HepG2 (cell line): ENCODE data around the gene XXYLT1. TPM values are rescaled to one million over a fixed set of nuclear protein-coding genes. Genes with fewer than 3 reads are reported as not detected.
A peak's percentile ranks its signal among the peaks of the same experiment; 100 is the strongest.

Experiments
- AGO1 ChIP-seq: fragments of 200-400 bp; formaldehyde crosslinking; IDR thresholded peaks from 2 replicates; pipeline ENCODE4 v1.6.1; 2017; ENCODE audit warnings: mild to moderate bottlenecking, low read depth, low read length, moderate library complexity; ENCODE audit not compliant: poor library complexity, severe bottlenecking
- ATF3 ChIP-seq: sonication (generic); formaldehyde crosslinking; IDR thresholded peaks from 2 replicates; pipeline ENCODE4 v1.4.0; 2020; ENCODE audit warnings: missing genetic modification reagents
- ATRX ChIP-seq: sonication (generic); formaldehyde crosslinking; IDR thresholded peaks from 2 replicates; pipeline ENCODE4 v1.4.0; 2020; ENCODE audit warnings: missing genetic modification reagents, borderline replicate concordance
- BORCS8-MEF2B ChIP-seq: sonication (generic); formaldehyde crosslinking; IDR thresholded peaks from 2 replicates; pipeline ENCODE4 v1.8.0; 2022; ENCODE audit warnings: mild to moderate bottlenecking, missing genetic modification reagents
- CC2D1A ChIP-seq: sonication (generic); formaldehyde crosslinking; IDR thresholded peaks from 2 replicates; pipeline ENCODE4 v1.8.1; 2023; ENCODE audit warnings: mild to moderate bottlenecking, missing genetic modification reagents
- FOXA1 ChIP-seq, 2 experiments: fragments of 450-650 bp in 1 of 2; sonication (generic) in 1 of 2; formaldehyde crosslinking in 1 of 2; IDR thresholded peaks; 2 replicates each; pipeline versions ENCODE4 v1.4.0 to v1.6.1; 2016 to 2020; ENCODE audit warnings: missing genetic modification reagents in 1 of 2
- FOXJ3 ChIP-seq: sonication (generic); formaldehyde crosslinking; IDR thresholded peaks from 2 replicates; pipeline ENCODE4 v1.4.0; 2020; ENCODE audit warnings: missing genetic modification reagents, mild to moderate bottlenecking, borderline replicate concordance
- HDAC2 ChIP-seq: sonication (generic); formaldehyde crosslinking; IDR thresholded peaks from 2 replicates; pipeline ENCODE4 v1.4.0; 2020; ENCODE audit warnings: missing genetic modification reagents
- MBD4 ChIP-seq: IDR thresholded peaks from 2 replicates; pipeline ENCODE4 v1.6.1; 2012; ENCODE audit warnings: low read length, inconsistent platforms, borderline replicate concordance
- NFKBIZ ChIP-seq: IDR thresholded peaks from 2 replicates; pipeline ENCODE4 v1.6.1; 2018; ENCODE audit warnings: missing genetic modification reagents, missing compliant biosample characterization
- NFRKB ChIP-seq: fragments of 450-650 bp; IDR thresholded peaks from 2 replicates; pipeline ENCODE4 v1.6.1; 2017
- NRL ChIP-seq: sonication (generic); formaldehyde crosslinking; IDR thresholded peaks from 2 replicates; pipeline ENCODE4 v1.5.0; 2020; ENCODE audit warnings: missing genetic modification reagents, mild to moderate bottlenecking, moderate library complexity, borderline replicate concordance
- RBAK ChIP-seq: sonication (generic); formaldehyde crosslinking; IDR thresholded peaks from 2 replicates; pipeline ENCODE4 v1.5.1; 2020; ENCODE audit warnings: mild to moderate bottlenecking, missing genetic modification reagents
- REPIN1 ChIP-seq: sonication (generic); formaldehyde crosslinking; IDR thresholded peaks from 2 replicates; pipeline ENCODE4 v1.8.0; 2022; ENCODE audit warnings: missing genetic modification reagents, low read depth, mild to moderate bottlenecking, borderline replicate concordance
- RORA ChIP-seq: sonication (generic); formaldehyde crosslinking; IDR thresholded peaks from 2 replicates; pipeline ENCODE4 v1.5.0; 2020; ENCODE audit warnings: mild to moderate bottlenecking, missing genetic modification reagents, moderate library complexity
- TFDP1 ChIP-seq: IDR thresholded peaks from 2 replicates; pipeline ENCODE4 v1.6.1; 2016; ENCODE audit warnings: missing compliant biosample characterization, missing genetic modification reagents, borderline replicate concordance
- ZC3H13 ChIP-seq: sonication (generic); formaldehyde crosslinking; IDR thresholded peaks from 2 replicates; pipeline ENCODE4 v1.8.1; 2023; ENCODE audit warnings: mild to moderate bottlenecking, missing genetic modification reagents, moderate library complexity
- ZFP82 ChIP-seq: sonication (generic); formaldehyde crosslinking; IDR thresholded peaks from 2 replicates; pipeline ENCODE4 v1.5.1; 2020; ENCODE audit warnings: mild to moderate bottlenecking, missing genetic modification reagents, borderline replicate concordance
- ZNF20 ChIP-seq: sonication (generic); formaldehyde crosslinking; IDR thresholded peaks from 2 replicates; pipeline ENCODE4 v1.4.0; 2020; ENCODE audit warnings: mild to moderate bottlenecking, moderate library complexity, missing genetic modification reagents
- ZNF431 ChIP-seq: sonication (generic); formaldehyde crosslinking; IDR thresholded peaks from 2 replicates; pipeline ENCODE4 v1.9.0; 2022; ENCODE audit warnings: missing genetic modification reagents, low read depth, mild to moderate bottlenecking, borderline replicate concordance
- ZNF598 ChIP-seq: sonication (generic); formaldehyde crosslinking; IDR thresholded peaks from 2 replicates; pipeline ENCODE4 v1.5.1; 2020; ENCODE audit warnings: mild to moderate bottlenecking, missing genetic modification reagents, borderline replicate concordance
- ZNF709 ChIP-seq: sonication (generic); formaldehyde crosslinking; IDR thresholded peaks from 2 replicates; pipeline ENCODE4 v1.5.0; 2020; ENCODE audit warnings: mild to moderate bottlenecking, missing genetic modification reagents
- ZNF75D ChIP-seq: sonication (generic); formaldehyde crosslinking; IDR thresholded peaks from 2 replicates; pipeline ENCODE4 v1.8.1; 2023; ENCODE audit warnings: missing genetic modification reagents, mild to moderate bottlenecking, borderline replicate concordance
- ZNF775 ChIP-seq: sonication (generic); formaldehyde crosslinking; IDR thresholded peaks from 2 replicates; pipeline ENCODE4 v1.4.0; 2020; ENCODE audit warnings: missing genetic modification reagents, mild to moderate bottlenecking, moderate library complexity, borderline replicate concordance
- polyA plus RNA-seq, 8 experiments: library from polyadenylated mRNA; depleted of rRNA in 3 of 8; stranded (reverse) in 7 of 8; unstranded in 1 of 8; fragments of >200 nt; fragmentation: Illumina TruSeq in 4 of 8; extraction: Trizol in 4 of 8; gene quantifications; 2 replicates each; pipeline versions ENCODE4 v1.2.1 to v1.2.3, GENCODE V29; 2011 to 2016; ENCODE audit warnings: low read depth in 4 of 8, missing spikeins in 1 of 8, mixed read lengths in 1 of 8; ENCODE audit not compliant: insufficient read depth in 1 of 8
- total RNA-seq, 5 experiments: library from RNA; depleted of rRNA; stranded (reverse); fragments of >200 nt; fragmentation: Illumina TruSeq; extraction: Trizol; gene quantifications; 2 replicates each; pipeline ENCODE4 v1.2.3, GENCODE V29; 2016; ENCODE audit warnings: low read depth in 1 of 5
- TF ChIP-seq, protein P1 (sequence below): IDR thresholded peaks from 2 replicates; pipeline ENCODE4 v1.6.1; 2016; ENCODE audit warnings: low read depth
- TF ChIP-seq, protein P2 (sequence below): sonication (generic); formaldehyde crosslinking; IDR thresholded peaks from 2 replicates; pipeline ENCODE4 v1.5.0; 2020; ENCODE audit warnings: missing genetic modification reagents

Gene XXYLT1
- total and polyA plus RNA-seq, 2 of the 13 experiments (the other 11 are each of a cell fraction or from before 2014, with no cell fraction given): 17.7 to 19.0 TPM

GRCh38 chr3:195259475-195260279 lies 11.3 kb downstream of the XXYLT1 start (continued):
- TF ChIP-seq ZNF20 (peak; percentile 78; the same call in 1 of the 2 replicates), ZNF598 (peak; percentile 14; the same call in 1 of the 2 replicates), REPIN1 (CRISPR knock-in tag) (peak; percentile 81; the same call in 1 of the 2 replicates), NFKBIZ (CRISPR knock-in tag) (peak; percentile 27; the same call in 1 of the 2 replicates), RBAK (no peak), AGO1 (peak; percentile 74), HDAC2 (CRISPR knock-in tag) (peak; percentile 49; the same call in 1 of the 2 replicates), CC2D1A (no peak), MBD4 (no peak), ZC3H13 (peak; percentile 65), NRL (peak; percentile 91; the same call in 1 of the 2 replicates), ZNF709 (CRISPR knock-in tag) (peak; percentile 87; the same call in 1 of the 2 replicates), ZNF431 (CRISPR knock-in tag) (0 out of 2 replicates have a peak, but pooled peaks have one; percentile 2), ZNF775 (CRISPR knock-in tag) (peak; percentile 74; the same call in 1 of the 2 replicates), TFDP1 (CRISPR knock-in tag) (peak; percentile 67; the same call in 1 of the 2 replicates), FOXJ3 (CRISPR knock-in tag) (peak; percentile 27; the same call in 1 of the 2 replicates), ATRX (CRISPR knock-in tag) (no peak), ZNF75D (CRISPR knock-in tag) (no peak; the same call in 1 of the 2 replicates), ZFP82 (CRISPR knock-in tag) (peak; percentile 76; the same call in 1 of the 2 replicates), RORA (CRISPR knock-in tag) (no peak), ATF3 (CRISPR knock-in tag) (peak; percentile 24; the same call in 1 of the 2 replicates), FOXA1 (IDR thresholded peaks at IDR 0.05) (no peak), FOXA1 (CRISPR knock-in tag; IDR thresholded peaks at IDR 0.05) (peak; percentile 16; the same call in 1 of the 2 replicates), NFRKB (no peak), BORCS8-MEF2B (CRISPR knock-in tag) (0 out of 2 replicates have a peak, but pooled peaks have one; percentile 24)
- TF ChIP-seq, protein P1, sequence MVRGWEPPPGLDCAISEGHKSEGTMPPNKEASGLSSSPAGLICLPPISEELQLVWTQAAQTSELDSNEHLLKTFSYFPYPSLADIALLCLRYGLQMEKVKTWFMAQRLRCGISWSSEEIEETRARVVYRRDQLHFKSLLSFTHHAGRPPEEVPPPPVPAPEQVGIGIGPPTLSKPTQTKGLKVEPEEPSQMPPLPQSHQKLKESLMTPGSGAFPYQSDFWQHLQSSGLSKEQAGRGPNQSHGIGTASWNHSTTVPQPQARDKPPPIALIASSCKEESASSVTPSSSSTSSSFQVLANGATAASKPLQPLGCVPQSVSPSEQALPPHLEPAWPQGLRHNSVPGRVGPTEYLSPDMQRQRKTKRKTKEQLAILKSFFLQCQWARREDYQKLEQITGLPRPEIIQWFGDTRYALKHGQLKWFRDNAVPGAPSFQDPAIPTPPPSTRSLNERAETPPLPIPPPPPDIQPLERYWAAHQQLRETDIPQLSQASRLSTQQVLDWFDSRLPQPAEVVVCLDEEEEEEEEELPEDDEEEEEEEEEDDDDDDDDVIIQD (CRISPR knock-in tag): peak; percentile 34; the same call in 1 of the 2 replicates
- TF ChIP-seq, protein P2, sequence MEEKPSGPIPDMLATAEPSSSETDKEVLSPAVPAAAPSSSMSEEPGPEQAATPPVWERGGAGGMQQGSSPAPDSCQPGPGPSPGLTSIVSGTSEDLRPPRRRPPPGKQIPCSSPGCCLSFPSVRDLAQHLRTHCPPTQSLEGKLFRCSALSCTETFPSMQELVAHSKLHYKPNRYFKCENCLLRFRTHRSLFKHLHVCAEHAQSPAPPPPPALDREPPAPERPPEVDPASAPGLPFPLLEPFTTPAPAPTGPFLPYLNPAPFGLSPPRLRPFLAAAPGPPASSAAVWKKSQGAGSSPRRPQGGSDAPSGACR: peak; percentile 89
